HG03558 (cell line): Measurements from ENCODE around the gene EFNA3.

ENCODE experiments used
- ATAC-seq: cut with Tn5 transposase; IDR thresholded peaks from one replicate; pipeline ENCODE4 v1.9.1; 2021; ENCODE audit warnings: moderate number of reproducible peaks; ENCODE audit not compliant: unreplicated experiment; ENCODE audit errors: extremely low read depth

The EFNA3 gene

GRCh38 chr1:155064832-155065429, 13.7 kb upstream of the EFNA3 start:
- no peak for ATAC-seq

DNA sequence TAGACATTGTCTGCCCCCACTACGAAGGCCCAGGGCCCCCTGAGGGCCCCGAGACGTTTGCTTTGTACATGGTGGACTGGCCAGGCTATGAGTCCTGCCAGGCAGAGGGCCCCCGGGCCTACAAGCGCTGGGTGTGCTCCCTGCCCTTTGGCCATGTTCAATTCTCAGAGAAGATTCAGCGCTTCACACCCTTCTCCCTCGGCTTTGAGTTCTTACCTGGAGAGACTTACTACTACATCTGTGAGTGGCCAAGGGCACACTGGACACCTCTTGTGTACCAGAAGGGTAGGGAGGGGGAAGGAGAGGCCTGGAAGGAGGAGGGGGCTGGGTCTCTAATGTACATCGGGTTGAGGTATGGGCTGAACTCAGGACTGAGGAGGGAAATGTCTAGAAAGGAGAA, 11.9 kb upstream of the EFNA3 start:
- ATAC-seq = no peak

- no peak for ATAC-seq
Measured at GRCh38 chr1:155068599-155068998, 10.0 kb upstream of the EFNA3 start.

- no peak for ATAC-seq
Measured at GRCh38 chr1:155069551-155070157, 9.0 kb upstream of the EFNA3 start.

DNA sequence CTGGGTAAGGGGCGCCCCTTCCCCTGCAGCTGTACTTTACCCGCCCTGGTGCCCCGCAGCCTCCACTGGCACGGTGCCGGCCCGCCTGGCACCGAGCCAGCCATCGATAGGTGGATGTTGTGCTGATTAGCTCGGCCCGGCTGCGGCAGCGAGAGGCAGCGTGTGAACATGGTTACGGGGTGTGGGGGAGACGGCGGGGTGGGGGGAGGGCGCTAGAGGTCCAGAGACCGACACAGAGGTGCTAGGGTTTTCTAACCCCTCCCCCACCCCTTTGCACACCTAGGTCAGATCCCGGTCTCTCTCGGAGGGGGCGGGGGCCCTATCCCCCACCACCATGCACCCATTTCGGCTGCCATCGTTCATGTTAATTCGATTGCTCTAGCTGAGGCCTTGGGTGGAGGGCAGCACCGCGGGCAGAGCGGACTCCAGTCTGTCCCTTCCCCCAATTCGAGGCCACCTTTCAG, 8.4 kb upstream of the EFNA3 start:
- no peak for ATAC-seq

GRCh38 chr1:155070721-155071569, 7.7 kb upstream of the EFNA3 start:
- no peak for ATAC-seq

DNA sequence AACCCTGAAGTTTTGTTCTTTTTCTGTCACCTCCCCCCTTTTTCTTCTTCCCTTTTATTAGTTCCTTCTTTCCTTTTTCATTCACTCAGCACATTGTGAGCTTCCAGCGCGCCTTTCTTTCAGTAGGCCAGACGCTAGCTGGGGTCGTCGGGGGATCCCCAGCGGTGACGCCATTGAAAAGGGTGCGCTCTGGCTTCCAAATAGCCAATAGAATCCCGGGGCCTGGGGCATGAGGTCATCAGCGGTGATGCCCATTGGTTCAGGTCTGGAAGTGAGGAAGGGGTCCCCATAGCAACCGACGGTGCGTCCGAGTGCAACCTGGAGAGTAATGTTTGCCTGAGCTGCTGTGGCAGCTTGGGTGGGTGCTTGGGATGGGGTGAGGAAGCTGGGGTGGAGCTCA, 6.9 kb upstream of the EFNA3 start:
- no peak for ATAC-seq

- ATAC-seq = no peak
Measured at GRCh38 chr1:155072531-155073289, 5.9 kb upstream of the EFNA3 start.

GRCh38 chr1:155073377-155074242, 5.0 kb upstream of the EFNA3 start:
- no peak for ATAC-seq

DNA sequence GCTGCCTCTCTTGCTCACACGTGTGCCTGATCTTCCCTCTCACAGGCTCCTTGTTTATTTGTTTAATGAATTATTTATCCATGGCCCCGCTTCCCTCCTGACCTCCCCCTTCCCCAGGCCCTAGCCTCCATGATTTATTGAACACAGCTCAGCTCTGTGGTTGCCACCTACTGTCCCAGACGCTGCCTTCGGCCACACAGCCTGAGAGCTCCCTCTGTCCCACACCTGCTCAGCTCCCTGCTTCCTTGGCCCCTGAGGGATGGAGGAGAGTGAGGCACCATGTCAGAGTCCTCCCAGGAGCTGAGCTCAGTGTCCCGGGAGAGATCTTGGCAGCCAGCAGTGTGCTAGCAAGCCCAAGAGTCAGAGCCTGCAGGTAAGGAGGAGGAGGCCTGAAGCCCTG, 3.1 kb upstream of the EFNA3 start:
- ATAC-seq = no peak

DNA sequence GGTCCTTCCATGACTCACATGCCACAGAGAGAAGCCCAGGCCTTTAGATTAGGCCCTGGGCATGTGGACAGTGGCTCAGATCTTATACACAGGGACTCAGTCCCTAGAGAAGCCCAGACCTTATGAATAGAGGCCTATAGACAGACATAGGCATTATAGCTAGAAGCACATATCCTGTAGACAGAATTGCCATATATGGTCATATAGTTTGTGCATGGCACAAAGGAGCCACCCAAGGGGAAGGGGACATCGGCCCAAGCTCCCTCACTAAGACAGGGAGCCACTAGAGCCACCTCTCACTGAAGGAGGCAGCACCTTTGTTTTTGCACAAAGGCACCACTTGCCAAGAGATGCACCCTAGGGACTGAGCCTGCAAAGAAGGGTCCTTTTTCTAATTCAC, 2.3 kb upstream of the EFNA3 start:
- no peak for ATAC-seq

- no peak for ATAC-seq
Measured at GRCh38 chr1:155077346-155077745, 1.3 kb upstream of the EFNA3 start.

DNA sequence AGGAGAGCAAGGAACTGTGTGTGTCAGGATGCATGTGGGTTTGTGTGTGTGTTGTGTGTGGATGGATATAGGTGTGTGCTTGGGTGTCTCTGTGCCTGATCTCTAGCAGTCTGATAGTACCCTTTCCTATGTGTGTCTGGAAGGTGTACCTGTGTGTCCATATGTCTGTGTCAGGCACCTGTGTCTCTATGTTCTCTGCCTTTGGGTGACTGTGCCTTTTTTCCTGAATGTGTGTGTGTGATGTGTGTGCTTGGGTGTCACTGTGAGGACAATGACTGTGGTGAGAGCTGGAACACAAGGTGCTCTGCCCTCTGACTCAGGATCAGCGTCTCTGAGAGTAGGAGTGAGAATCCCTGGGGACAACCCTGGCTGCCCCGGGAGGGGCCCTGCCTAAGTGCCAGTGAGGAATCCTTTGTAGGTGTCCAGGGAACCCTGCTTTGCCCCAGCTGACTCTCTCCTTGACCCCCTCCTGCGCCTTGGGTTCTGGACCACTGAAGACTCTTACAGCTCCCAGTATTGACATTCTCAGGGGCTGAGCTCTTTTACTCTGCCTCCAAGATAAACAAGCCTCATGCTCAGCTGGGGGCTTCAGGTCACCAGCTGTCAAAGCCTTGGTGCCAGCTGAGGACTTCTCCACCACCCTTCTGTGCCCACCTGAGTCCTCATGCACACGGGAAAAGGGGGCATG, 735 bp upstream of the EFNA3 start:
- ATAC-seq = no peak

DNA sequence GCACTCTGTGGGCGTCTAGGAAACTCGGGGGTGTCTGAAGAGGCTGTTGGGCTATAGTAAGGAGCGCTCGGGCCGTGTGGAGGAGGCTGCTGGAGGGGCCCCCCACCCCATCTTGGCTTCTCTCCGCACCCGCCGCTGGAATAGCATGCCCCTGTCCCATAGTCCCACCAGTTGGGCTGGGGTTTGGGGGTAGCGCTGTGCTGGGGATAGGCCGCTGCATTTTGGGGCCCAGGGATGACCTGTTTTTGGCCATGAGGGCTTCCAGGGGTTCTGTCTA, 511 bp downstream of the EFNA3 start:
- no peak for ATAC-seq

DNA sequence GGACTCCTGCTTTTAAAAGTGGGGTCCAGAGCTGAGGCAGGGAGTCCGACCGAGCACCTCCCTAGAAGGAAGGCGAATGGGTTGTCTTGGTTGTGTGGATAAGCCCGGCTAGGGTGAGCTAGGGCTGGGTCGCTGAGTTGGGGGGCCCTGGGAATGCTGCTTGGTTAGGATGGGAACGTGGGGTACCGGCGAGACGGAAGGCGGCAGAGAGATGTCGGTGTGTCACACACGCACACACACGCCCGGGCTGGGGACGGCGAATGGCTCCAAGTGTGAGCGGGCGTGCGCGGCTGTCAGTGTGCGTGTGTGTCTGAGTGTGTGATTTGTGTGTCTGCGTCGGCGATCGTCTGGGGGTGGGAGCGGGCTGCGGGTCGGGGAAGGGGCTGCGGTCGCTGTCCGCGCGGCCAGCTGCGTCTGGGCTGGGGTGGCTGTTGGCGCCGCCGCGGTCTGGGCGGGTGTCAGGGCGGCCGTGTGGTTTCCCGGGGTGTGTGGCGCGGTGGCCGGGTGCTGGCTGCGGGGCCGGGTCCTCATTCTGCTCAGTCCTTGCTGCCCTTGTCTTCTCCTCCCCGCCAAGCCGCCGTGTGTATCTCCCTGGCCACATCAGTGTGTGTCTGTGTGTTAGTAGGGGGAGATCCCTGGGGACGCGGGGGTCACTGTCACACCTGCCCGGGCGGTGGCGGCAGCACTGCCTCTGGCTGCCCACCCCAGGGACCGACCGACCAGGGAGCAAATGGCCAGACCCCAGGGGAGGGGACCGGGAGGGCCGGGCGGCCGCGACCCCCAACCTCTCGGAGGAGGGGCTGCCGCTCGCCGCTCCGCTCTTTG, 1.1 kb downstream of the EFNA3 start:
- no peak for ATAC-seq

DNA sequence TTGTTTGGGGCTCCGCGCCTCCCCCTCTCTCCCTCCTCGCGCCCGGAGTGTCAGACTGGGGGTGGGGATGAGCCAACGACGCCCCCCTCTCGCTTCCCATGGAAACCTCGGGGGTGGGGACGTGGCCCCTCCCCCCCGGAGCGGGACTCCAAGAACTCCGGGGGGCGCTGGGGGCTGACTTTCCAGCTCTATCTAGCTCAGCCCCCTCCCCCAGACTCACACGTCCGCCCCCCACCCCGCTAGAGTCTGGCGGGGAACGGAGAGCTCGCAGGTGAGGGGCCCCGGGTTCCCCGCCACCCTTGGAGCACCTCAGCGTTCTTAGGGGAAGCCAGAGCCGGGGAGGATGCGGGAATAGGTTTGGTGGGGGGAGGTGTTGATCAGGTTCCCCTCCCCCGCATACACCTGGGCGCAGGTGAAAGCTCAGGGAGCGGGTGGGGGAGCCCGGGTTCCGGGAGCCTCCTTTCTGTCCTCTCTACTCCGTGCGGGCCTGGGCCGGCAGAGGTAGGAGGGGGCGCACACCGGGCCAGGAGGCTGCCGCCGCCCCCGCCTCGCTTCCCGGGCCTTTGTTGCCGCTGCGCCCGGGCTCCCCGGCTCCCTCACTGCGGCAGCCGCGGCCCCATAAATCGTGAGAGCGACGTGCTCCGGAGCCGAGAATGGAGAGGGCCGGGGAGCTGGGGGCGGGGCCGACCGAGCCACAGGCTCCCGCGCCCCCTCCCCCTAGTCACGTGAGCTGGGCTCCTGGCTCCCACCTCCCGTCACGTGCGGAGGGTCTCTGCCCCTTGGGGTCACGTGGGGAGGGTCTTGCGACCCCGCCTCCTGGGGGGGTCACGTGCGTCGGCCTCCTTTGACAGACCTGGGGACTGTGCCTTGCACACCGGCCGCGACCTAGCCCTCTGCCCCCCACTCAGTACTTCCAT, 1.9 kb downstream of the EFNA3 start:
- no peak for ATAC-seq

GRCh38 chr1:155081472-155082300, 3.0 kb downstream of the EFNA3 start:
- ATAC-seq = no peak
